HepG2 (cell line): ENCODE data around the gene RPL5. TPM values are rescaled to one million over a fixed set of nuclear protein-coding genes. Genes with fewer than 3 reads are reported as not detected.
A peak's percentile ranks its signal among the peaks of the same experiment; 100 is the strongest.

Experiments
- ARID4A ChIP-seq: sonication (generic); formaldehyde crosslinking; IDR thresholded peaks from 2 replicates; pipeline ENCODE4 v1.5.0; 2020; ENCODE audit warnings: mild to moderate bottlenecking, missing genetic modification reagents, borderline replicate concordance
- CREB1 ChIP-seq, 2 experiments: fragments of 450-650 bp in 1 of 2; IDR thresholded peaks; 2 replicates each; pipeline ENCODE4 v1.6.1; 2016 to 2017; ENCODE audit warnings: control low read depth in 1 of 2, mild to moderate bottlenecking in 1 of 2, missing compliant biosample characterization in 1 of 2, missing genetic modification characterization in 1 of 2
- EZH2 ChIP-seq: conservative IDR thresholded peaks from 2 replicates; pipeline ENCODE4 v1.6.1; 2012; ENCODE audit warnings: mild to moderate bottlenecking, low read depth, low read length, moderate library complexity
- HHEX ChIP-seq: IDR thresholded peaks from 2 replicates; pipeline ENCODE4 v1.6.1; 2016; ENCODE audit warnings: control low read depth
- HIVEP1 ChIP-seq: sonication (generic); formaldehyde crosslinking; IDR thresholded peaks from 2 replicates; pipeline ENCODE4 v1.4.0; 2020; ENCODE audit warnings: mild to moderate bottlenecking, missing genetic modification reagents
- HNRNPK ChIP-seq: fragments of 200-400 bp; formaldehyde crosslinking; IDR thresholded peaks from 2 replicates; pipeline ENCODE4 v1.6.1; 2018; ENCODE audit warnings: low read length, low read depth, moderate library complexity, mild to moderate bottlenecking; ENCODE audit not compliant: poor library complexity, severe bottlenecking
- ISL2 ChIP-seq: sonication (generic); formaldehyde crosslinking; IDR thresholded peaks from 2 replicates; pipeline ENCODE4 v1.5.0; 2020; ENCODE audit warnings: missing genetic modification reagents
- KDM2A ChIP-seq: sonication (generic); formaldehyde crosslinking; IDR thresholded peaks from 2 replicates; pipeline ENCODE4 v1.4.0; 2020; ENCODE audit warnings: low read depth, missing genetic modification reagents, borderline replicate concordance
- KDM5B ChIP-seq: sonication (generic); formaldehyde crosslinking; IDR thresholded peaks from 2 replicates; pipeline ENCODE4 v1.4.0; 2020; ENCODE audit warnings: missing genetic modification reagents, mild to moderate bottlenecking, borderline replicate concordance
- NFE2L1 ChIP-seq: sonication (generic); formaldehyde crosslinking; IDR thresholded peaks from 2 replicates; pipeline ENCODE4 v1.4.0; 2020; ENCODE audit warnings: missing genetic modification reagents, mild to moderate bottlenecking, borderline replicate concordance
- RELA ChIP-seq: sonication (generic); formaldehyde crosslinking; IDR thresholded peaks from 2 replicates; pipeline ENCODE4 v1.4.0; 2020; ENCODE audit warnings: missing genetic modification reagents
- SKIL ChIP-seq: sonication (generic); formaldehyde crosslinking; IDR thresholded peaks from 2 replicates; pipeline ENCODE4 v1.8.0; 2022; ENCODE audit warnings: missing genetic modification reagents, mild to moderate bottlenecking, moderate library complexity, borderline replicate concordance
- ZBTB39 ChIP-seq: sonication (generic); formaldehyde crosslinking; IDR thresholded peaks from 2 replicates; pipeline ENCODE4 v1.5.0; 2020; ENCODE audit warnings: missing genetic modification reagents
- ZC3H13 ChIP-seq: sonication (generic); formaldehyde crosslinking; IDR thresholded peaks from 2 replicates; pipeline ENCODE4 v1.8.1; 2023; ENCODE audit warnings: mild to moderate bottlenecking, missing genetic modification reagents, moderate library complexity
- ZKSCAN1 ChIP-seq: fragments of 150-350 bp; IDR thresholded peaks from 2 replicates; pipeline ENCODE4 v1.6.1; 2014; ENCODE audit warnings: low read length
- ZNF496 ChIP-seq: sonication (generic); formaldehyde crosslinking; IDR thresholded peaks from 2 replicates; pipeline ENCODE4 v1.8.1; 2023; ENCODE audit warnings: mild to moderate bottlenecking, moderate library complexity, missing genetic modification reagents; ENCODE audit not compliant: insufficient replicate concordance
- polyA plus RNA-seq, 8 experiments: library from polyadenylated mRNA; depleted of rRNA in 3 of 8; stranded (reverse) in 7 of 8; unstranded in 1 of 8; fragments of >200 nt; fragmentation: Illumina TruSeq in 4 of 8; extraction: Trizol in 4 of 8; gene quantifications; 2 replicates each; pipeline versions ENCODE4 v1.2.1 to v1.2.3, GENCODE V29; 2011 to 2016; ENCODE audit warnings: low read depth in 4 of 8, missing spikeins in 1 of 8, mixed read lengths in 1 of 8; ENCODE audit not compliant: insufficient read depth in 1 of 8
- total RNA-seq, 5 experiments: library from RNA; depleted of rRNA; stranded (reverse); fragments of >200 nt; fragmentation: Illumina TruSeq; extraction: Trizol; gene quantifications; 2 replicates each; pipeline ENCODE4 v1.2.3, GENCODE V29; 2016; ENCODE audit warnings: low read depth in 1 of 5
- TF ChIP-seq, protein P1 (sequence below): sonication (generic); formaldehyde crosslinking; IDR thresholded peaks from 2 replicates; pipeline ENCODE4 v1.4.0; 2020; ENCODE audit warnings: mild to moderate bottlenecking, missing genetic modification reagents

Gene RPL5
- total and polyA plus RNA-seq, 2 of the 13 experiments (the other 11 are each of a cell fraction or from before 2014, with no cell fraction given): 2,304 to 2,520 TPM

DNA sequence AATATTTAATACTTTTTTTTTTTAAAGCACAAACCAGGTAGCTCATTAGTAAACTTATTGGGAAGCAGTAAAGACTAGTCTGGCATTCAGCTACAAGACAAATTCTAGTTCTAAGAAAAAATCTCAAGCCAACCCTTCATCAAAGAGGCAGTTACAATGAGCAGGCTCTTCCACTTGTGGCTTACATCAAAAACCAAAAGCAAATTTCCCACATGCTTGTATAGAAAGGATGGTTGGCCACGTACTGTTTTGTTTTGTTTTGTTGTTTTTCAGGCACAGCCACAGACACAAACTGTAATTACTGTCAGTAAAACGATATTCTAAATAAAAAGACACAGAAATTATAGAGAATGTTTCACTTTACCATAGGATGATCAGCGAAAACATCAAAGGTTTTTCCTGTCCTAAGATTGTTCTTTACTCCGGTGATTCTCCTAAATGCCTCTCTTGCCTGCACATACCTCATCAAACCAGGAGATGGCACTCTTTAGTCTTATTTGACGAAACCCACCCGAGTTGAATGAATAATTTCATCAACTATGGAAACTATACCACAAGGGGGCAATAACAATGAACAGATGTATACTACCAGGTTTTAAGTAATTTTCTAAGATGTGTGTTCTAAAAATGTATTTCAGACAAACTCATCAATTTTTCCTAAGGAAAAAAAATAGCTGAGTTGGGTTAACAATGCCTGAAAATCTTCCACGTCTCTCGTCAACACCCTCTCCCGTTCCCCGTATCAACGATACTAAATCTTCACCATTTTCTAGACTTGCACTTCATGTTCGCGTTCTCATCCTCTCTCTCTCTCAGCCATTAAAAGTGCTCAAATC lies 26.9 kb downstream of the RPL5 start (continued):
- no peak for TF ChIP-seq ZBTB39
- no peak for TF ChIP-seq ZNF496
- no peak for TF ChIP-seq EZH2
- no peak for TF ChIP-seq KDM5B (CRISPR knock-in tag)
- no peak for TF ChIP-seq ZKSCAN1
- TF ChIP-seq CREB1 (IDR thresholded peaks at IDR 0.05): no peak
- peak; percentile 67 for TF ChIP-seq CREB1 (CRISPR knock-in tag; IDR thresholded peaks at IDR 0.05)
- TF ChIP-seq, protein P1, sequence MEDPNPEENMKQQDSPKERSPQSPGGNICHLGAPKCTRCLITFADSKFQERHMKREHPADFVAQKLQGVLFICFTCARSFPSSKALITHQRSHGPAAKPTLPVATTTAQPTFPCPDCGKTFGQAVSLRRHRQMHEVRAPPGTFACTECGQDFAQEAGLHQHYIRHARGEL: no peak
- TF ChIP-seq ISL2 (CRISPR knock-in tag): no peak
- TF ChIP-seq NFE2L1: no peak
- no peak for TF ChIP-seq HNRNPK
- TF ChIP-seq KDM2A (CRISPR knock-in tag): no peak
- TF ChIP-seq HHEX: no peak
- TF ChIP-seq ARID4A (CRISPR knock-in tag): no peak
- TF ChIP-seq SKIL (CRISPR knock-in tag): no peak
- TF ChIP-seq HIVEP1 (CRISPR knock-in tag): no peak
- TF ChIP-seq ZC3H13 (CRISPR knock-in tag): no peak
- no peak for TF ChIP-seq RELA
